Smooth muscle cell (in vitro differentiated cells): ENCODE results near the gene TBK1. TPM values are rescaled to one million over a fixed set of nuclear protein-coding genes. Genes with fewer than 3 reads are reported as not detected.

Experiments
- DNase-seq: peaks from one replicate; lab custom pipeline; 2025; ENCODE audit not compliant: unreplicated experiment; lab: John Stamatoyannopoulos, UW
- H2AFZ ChIP-seq: fragments of 200-600 bp; sonication (generic); 2 replicates; pipeline ENCODE4 v1.6.0; 2016; ENCODE audit warnings: antibody characterized with exemption, low read depth, mild to moderate bottlenecking
- H3F3A ChIP-seq: fragments of 200-600 bp; sonication (generic); 2 replicates; pipeline ENCODE4 v1.6.0; 2017; ENCODE audit warnings: antibody characterized with exemption, low read depth
- H3K27ac ChIP-seq: fragments of 200-600 bp; sonication (generic); 2 replicates; pipeline ENCODE4 v1.5.1; 2016; ENCODE audit warnings: low read depth, mild to moderate bottlenecking
- H3K27me3 ChIP-seq: fragments of 200-600 bp; sonication (generic); 2 replicates; pipeline ENCODE4 v1.6.1; 2016; ENCODE audit warnings: low read depth, mild to moderate bottlenecking
- H3K36me3 ChIP-seq: fragments of 200-600 bp; sonication (generic); 2 replicates; pipeline ENCODE4 v1.5.1; 2016; ENCODE audit warnings: low read depth
- H3K4me1 ChIP-seq: fragments of 200-600 bp; sonication (generic); 2 replicates; pipeline ENCODE4 v1.5.1; 2016; ENCODE audit warnings: low read depth
- H3K4me2 ChIP-seq: fragments of 200-600 bp; sonication (generic); 2 replicates; pipeline ENCODE4 v1.6.0; 2016; ENCODE audit warnings: mild to moderate bottlenecking
- H3K4me3 ChIP-seq: fragments of 200-600 bp; sonication (generic); 2 replicates; pipeline ENCODE4 v1.5.1; 2016; ENCODE audit warnings: mild to moderate bottlenecking
- H3K79me2 ChIP-seq: fragments of 200-600 bp; sonication (generic); 2 replicates; pipeline ENCODE4 v1.6.0; 2016; ENCODE audit warnings: low read depth, mild to moderate bottlenecking
- H3K9ac ChIP-seq: fragments of 200-600 bp; sonication (generic); 2 replicates; pipeline ENCODE4 v1.6.0; 2016; ENCODE audit warnings: low read depth
- H3K9me3 ChIP-seq: fragments of 200-600 bp; sonication (generic); replicated peaks from 2 replicates; pipeline ENCODE4 v1.5.1; 2016; ENCODE audit warnings: low read depth
- H4K20me1 ChIP-seq: fragments of 200-600 bp; sonication (generic); 2 replicates; pipeline ENCODE4 v1.6.0; 2016; ENCODE audit warnings: low read depth
- WGBS: methylation state at CpG from one replicate; pipeline ENCODE4 v1.1.7; 2016; ENCODE audit warnings: low lambda C conversion rate; 5-methylcytosine and 5-hydroxymethylcytosine counted together
- polyA plus RNA-seq: library from polyadenylated mRNA; unstranded; fragments of >200 nt; fragmentation: Nextera tagmentation; extraction: Ambion mirVana; gene quantifications from 2 replicates; pipeline ENCODE4 v1.2.1, GENCODE V29; 2016
- total RNA-seq: library from RNA; depleted of rRNA; stranded (reverse); fragments of >200 nt; gene quantifications from 2 replicates; pipeline ENCODE4 v1.2.3, GENCODE V29; 2014
- TF ChIP-seq, protein P1 (sequence below): fragments of 200-600 bp; sonication (generic); IDR thresholded peaks from 2 replicates; pipeline ENCODE4 v1.5.1; 2017; ENCODE audit warnings: borderline replicate concordance, mild to moderate bottlenecking, antibody characterized with exemption; ENCODE audit not compliant: insufficient read depth, poor library complexity, severe bottlenecking

Gene TBK1
- total and polyA plus RNA-seq, 2 experiments from 2014 or later, result 16.8 to 28.9 TPM

DNA sequence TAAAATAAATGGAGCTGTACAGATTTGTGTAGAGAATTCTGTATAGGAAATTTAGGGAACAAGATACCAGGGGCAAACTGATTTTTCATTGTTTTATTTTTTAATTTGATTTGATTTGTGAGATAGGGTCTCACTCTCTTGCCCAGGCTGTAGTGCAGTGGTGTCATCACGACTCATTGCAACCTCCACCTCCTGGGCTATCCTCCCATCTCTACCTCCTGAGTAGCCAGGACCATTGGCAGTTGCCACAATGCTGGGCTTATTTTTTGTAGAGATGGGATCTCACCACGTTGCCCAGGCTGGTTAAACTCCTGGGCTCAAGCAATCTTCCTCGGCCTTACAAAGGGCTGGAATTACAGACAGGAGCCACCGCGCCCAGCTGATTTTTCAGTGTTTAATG lies 18.0 kb upstream of the TBK1 start:
- no peak overlapping the region for H2AFZ ChIP-seq
- peaks cover 22% of the 10 kb centered on the region for H4K20me1 ChIP-seq
- no peaks in the 10 kb centered on the region for H3K27me3 ChIP-seq
- H3K4me1 ChIP-seq, result no peaks in the 10 kb centered on the region
- peaks cover 11% of the 10 kb centered on the region for H3K79me2 ChIP-seq
- no peak overlapping the region for H3K27ac ChIP-seq
- H3K4me2 ChIP-seq, result no peak overlapping the region
- peaks cover 76% of the 10 kb centered on the region for H3K36me3 ChIP-seq
- 97% methylated on average over 5 of the region's 5 CpGs for WGBS
- no peak for DNase-seq
- H3K9ac ChIP-seq, result no peak overlapping the region
- H3F3A ChIP-seq, result no peaks in the 10 kb centered on the region
- no peaks in the 10 kb centered on the region for H3K9me3 ChIP-seq
- TF ChIP-seq, protein P1, sequence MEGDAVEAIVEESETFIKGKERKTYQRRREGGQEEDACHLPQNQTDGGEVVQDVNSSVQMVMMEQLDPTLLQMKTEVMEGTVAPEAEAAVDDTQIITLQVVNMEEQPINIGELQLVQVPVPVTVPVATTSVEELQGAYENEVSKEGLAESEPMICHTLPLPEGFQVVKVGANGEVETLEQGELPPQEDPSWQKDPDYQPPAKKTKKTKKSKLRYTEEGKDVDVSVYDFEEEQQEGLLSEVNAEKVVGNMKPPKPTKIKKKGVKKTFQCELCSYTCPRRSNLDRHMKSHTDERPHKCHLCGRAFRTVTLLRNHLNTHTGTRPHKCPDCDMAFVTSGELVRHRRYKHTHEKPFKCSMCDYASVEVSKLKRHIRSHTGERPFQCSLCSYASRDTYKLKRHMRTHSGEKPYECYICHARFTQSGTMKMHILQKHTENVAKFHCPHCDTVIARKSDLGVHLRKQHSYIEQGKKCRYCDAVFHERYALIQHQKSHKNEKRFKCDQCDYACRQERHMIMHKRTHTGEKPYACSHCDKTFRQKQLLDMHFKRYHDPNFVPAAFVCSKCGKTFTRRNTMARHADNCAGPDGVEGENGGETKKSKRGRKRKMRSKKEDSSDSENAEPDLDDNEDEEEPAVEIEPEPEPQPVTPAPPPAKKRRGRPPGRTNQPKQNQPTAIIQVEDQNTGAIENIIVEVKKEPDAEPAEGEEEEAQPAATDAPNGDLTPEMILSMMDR, result no peak
- no peak overlapping the region for H3K4me3 ChIP-seq

DNA sequence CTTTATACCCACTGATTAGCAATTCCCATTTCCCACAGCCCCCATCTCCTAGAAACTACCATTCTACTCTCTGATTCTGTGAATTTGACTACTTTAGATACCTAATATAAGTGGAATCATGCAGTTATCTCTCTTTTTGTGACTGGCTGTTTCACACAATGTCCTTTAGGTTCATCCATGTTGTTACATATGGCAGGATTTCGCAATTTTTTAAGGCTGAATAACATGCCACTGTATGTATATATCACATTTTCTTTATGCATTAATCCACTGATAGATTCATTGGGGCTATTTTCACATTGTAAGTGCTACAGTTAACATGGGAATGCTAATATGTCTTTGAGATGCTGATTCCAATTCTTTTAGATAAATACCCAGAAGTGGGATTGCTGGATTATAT lies 11.8 kb upstream of the TBK1 start:
- Histone ChIP-seq H3K9me3 (no peaks in the 10 kb centered on the region), H3K27ac (no peak overlapping the region), H3K9ac (no peak overlapping the region), H2AFZ (no peak overlapping the region), H3K79me2 (peaks cover 5% of the 10 kb centered on the region), H3K27me3 (no peaks in the 10 kb centered on the region), H4K20me1 (peaks cover 25% of the 10 kb centered on the region), H3K36me3 (peaks cover 31% of the 10 kb centered on the region), H3F3A (no peaks in the 10 kb centered on the region), H3K4me3 (no peak overlapping the region), H3K4me1 (no peaks in the 10 kb centered on the region), H3K4me2 (no peak overlapping the region)
- no peak for DNase-seq
- WGBS, result 93% methylated on average over 1 of the region's 1 CpG
- TF ChIP-seq, protein P1, result no peak

DNA sequence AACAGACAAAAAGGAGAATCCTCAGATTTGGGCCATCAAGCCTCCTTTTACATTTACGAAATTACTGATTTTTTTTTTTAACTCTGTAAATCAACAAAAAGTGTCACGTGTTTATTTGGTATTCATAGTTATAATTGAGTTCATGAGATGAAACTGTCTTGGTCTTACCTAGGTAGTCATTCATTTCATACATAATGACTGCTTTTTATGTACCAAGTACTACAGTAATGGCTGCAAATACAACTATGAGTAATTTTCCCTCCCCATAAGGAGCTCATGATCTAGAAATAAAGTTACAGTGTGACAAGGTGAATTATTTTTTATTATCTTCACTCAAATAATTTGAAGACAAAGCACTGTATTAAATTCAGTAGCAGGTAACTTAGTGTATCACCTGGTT lies 6.4 kb upstream of the TBK1 start:
- Histone ChIP-seq H3K27me3 (no peaks in the 10 kb centered on the region), H3K4me1 (peaks cover 5% of the 10 kb centered on the region), H3K9ac (no peak overlapping the region), H3K4me3 (no peak overlapping the region), H3F3A (peaks cover 12% of the 10 kb centered on the region), H3K4me2 (no peak overlapping the region), H2AFZ (no peak overlapping the region), H3K36me3 (peaks cover 16% of the 10 kb centered on the region), H3K9me3 (no peaks in the 10 kb centered on the region), H3K79me2 (peaks cover 3% of the 10 kb centered on the region), H3K27ac (no peak overlapping the region), H4K20me1 (peaks cover 17% of the 10 kb centered on the region)
- TF ChIP-seq, protein P1, result no peak
- 99% methylated on average over 2 of the region's 2 CpGs for WGBS
- DNase-seq, result no peak

DNA sequence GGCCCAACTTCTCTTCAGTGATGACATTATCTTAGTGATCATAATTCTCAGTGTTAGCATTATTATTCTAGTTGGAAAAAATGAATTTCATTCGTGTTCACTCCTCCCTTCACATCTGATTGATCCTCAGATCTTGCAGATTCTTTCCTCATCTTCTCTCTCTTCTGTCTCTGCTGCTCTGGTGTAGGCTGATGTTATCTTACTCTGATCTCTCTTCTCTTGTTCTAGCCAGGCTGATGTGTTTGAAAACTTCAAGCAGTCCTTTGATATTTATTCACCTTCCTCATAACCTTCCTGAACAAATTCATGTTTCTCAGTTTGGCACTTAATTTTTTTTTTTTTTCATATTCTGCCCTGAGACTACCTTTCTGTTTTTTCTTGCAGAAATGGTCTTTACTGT lies 5.6 kb upstream of the TBK1 start:
- peaks cover 12% of the 10 kb centered on the region for H3K4me1 ChIP-seq
- TF ChIP-seq, protein P1, result no peak
- no peak for DNase-seq

More for the DNA sequence above, 5.6 kb upstream of the TBK1 start:
- H3K9me3 ChIP-seq, result no peaks in the 10 kb centered on the region
- no peak overlapping the region for H3K4me3 ChIP-seq
- no peak overlapping the region for H3K9ac ChIP-seq
- peaks cover 9% of the 10 kb centered on the region for H4K20me1 ChIP-seq
- peaks cover 16% of the 10 kb centered on the region for H3K36me3 ChIP-seq
- WGBS, result 95% methylated on average over 1 of the region's 1 CpG
- H3K79me2 ChIP-seq, result peaks cover 3% of the 10 kb centered on the region
- no peak overlapping the region for H2AFZ ChIP-seq
- peaks cover 15% of the 10 kb centered on the region for H3F3A ChIP-seq
- no peak overlapping the region for H3K4me2 ChIP-seq
- no peaks in the 10 kb centered on the region for H3K27me3 ChIP-seq
- H3K27ac ChIP-seq, result no peak overlapping the region
